ENCODE data around the gene ZDHHC14.
A peak's percentile ranks its signal among the peaks of the same experiment; 100 is the strongest.
"Not testable (repeated sequence)": the region's sequence is repeated elsewhere in the genome, so short reads cannot be mapped to it uniquely, and the experiment has no call there.

Gene ZDHHC14

DNA sequence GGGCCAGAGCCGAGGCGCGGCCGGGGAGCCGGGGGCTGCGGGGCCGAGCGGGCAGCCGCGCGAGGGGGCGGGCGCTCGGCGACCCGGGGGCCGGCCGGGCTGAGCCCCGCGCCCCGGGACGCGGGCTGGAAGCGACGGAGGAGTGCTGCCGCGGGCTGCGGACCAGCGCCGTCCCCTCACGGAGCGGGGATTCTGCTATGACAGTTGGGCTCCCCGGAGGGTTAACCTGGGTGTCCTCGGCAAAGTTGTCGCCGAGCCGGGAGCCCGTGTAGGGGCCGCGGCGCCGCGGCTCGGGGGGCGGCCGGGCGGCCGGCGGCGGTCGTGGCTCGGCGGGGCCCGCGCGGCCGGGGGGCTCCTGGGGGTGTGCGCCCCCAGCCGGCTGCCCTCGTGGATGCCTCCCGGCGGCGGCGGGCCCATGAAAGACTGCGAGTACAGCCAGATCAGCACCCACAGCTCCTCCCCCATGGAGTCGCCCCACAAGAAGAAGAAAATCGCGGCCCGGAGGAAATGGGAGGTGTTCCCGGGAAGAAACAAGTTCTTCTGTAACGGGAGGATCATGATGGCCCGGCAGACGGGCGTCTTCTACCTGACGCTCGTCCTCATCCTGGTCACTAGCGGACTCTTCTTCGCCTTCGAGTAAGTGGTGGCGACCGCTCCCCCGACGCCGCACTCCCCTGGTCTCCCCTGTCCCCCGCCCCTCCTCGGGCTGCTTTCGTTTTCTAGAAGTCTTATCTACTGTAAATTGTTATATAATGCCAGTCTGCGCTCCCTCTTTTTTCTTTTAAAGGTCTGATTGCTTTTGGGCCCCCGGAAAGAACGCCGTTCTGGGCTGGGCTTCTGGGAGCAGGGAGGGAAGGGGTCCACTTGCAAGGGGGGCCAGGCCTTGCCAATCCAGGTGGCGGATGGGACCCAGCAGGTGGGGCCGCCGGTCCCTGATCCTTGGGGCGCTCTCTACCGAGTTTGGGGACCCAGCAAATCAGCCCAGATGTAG, 936 bp downstream of the ZDHHC14 start:
- DNase-seq = peak; percentile 56
- Histone ChIP-seq H3K27ac (peak overlapping the region; percentile 85), H3K4me3 (ENCODE audit: low read depth, low read length) (peak overlapping the region; percentile 83), H3K9me3 (ENCODE audit: severe bottlenecking) (no peaks in the 10 kb centered on the region), H3K36me3 (no peaks in the 10 kb centered on the region), H3K27me3 (ENCODE audit: insufficient read depth, low read depth, severe bottlenecking) (no peaks in the 10 kb centered on the region)
- TF ChIP-seq, protein P1, sequence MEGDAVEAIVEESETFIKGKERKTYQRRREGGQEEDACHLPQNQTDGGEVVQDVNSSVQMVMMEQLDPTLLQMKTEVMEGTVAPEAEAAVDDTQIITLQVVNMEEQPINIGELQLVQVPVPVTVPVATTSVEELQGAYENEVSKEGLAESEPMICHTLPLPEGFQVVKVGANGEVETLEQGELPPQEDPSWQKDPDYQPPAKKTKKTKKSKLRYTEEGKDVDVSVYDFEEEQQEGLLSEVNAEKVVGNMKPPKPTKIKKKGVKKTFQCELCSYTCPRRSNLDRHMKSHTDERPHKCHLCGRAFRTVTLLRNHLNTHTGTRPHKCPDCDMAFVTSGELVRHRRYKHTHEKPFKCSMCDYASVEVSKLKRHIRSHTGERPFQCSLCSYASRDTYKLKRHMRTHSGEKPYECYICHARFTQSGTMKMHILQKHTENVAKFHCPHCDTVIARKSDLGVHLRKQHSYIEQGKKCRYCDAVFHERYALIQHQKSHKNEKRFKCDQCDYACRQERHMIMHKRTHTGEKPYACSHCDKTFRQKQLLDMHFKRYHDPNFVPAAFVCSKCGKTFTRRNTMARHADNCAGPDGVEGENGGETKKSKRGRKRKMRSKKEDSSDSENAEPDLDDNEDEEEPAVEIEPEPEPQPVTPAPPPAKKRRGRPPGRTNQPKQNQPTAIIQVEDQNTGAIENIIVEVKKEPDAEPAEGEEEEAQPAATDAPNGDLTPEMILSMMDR (IDR thresholded peaks at IDR 0.05; ENCODE audit: low read depth, low read length) = 0 out of 2 replicates have a peak, but pooled peaks have one; percentile 24

DNA sequence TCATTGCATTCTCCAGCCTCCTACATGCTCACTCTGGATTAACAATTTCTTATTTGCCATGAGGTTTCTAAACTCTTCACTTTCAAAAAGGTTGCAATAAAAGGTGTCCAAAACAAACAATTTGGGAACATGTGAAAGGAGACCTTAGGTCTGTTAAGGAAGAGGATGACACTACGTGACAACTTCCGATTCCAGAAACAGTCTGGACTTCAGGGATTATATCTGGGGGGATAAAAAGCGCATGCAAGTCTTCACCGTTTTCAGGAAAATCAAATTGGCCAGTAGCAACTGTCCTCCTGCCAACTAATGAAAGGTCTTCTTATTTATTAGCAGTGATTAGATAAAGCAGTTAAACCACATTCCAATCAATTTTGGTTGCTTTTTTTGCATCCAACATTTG, 1.8 kb downstream of the ZDHHC14 start:
- DNase-seq = no peak
- Histone ChIP-seq H3K36me3 (no peaks in the 10 kb centered on the region), H3K27me3 (ENCODE audit: insufficient read depth, low read depth, severe bottlenecking) (no peaks in the 10 kb centered on the region), H3K9me3 (ENCODE audit: severe bottlenecking) (no peaks in the 10 kb centered on the region), H3K4me3 (ENCODE audit: low read depth, low read length) (peak overlapping the region; percentile 83), H3K27ac (no peak overlapping the region)
- TF ChIP-seq, protein P1 (IDR thresholded peaks at IDR 0.05; ENCODE audit: low read depth, low read length) = no peak

DNA sequence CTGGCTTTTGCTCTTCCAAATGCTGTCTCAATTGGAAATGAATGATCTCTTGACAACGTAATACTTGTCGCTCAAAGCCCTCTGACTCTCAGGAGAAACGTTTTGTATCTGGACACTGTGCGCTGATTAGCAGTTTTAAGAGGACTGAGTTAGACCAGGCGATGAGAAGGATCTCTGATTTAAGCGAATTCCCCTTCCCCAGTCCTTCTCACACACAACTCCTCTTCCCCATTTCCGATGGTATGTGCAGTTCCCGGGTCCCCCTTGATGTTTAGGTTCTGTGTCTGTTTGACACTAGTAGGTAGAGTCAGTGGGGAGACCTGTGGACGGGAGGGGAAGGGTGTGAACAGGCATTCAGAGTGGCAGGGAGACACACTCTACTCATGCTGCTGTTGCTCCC, 2.5 kb downstream of the ZDHHC14 start:
- H3K4me3 ChIP-seq (ENCODE audit: low read depth, low read length) = no peak overlapping the region
- no peaks in the 10 kb centered on the region for H3K27me3 ChIP-seq (ENCODE audit: insufficient read depth, low read depth, severe bottlenecking)
- no peak overlapping the region for H3K27ac ChIP-seq
- H3K9me3 ChIP-seq (ENCODE audit: severe bottlenecking) = no peaks in the 10 kb centered on the region
- no peak for DNase-seq
- H3K36me3 ChIP-seq = no peaks in the 10 kb centered on the region
- TF ChIP-seq, protein P1 (IDR thresholded peaks at IDR 0.05; ENCODE audit: low read depth, low read length) = no peak

DNA sequence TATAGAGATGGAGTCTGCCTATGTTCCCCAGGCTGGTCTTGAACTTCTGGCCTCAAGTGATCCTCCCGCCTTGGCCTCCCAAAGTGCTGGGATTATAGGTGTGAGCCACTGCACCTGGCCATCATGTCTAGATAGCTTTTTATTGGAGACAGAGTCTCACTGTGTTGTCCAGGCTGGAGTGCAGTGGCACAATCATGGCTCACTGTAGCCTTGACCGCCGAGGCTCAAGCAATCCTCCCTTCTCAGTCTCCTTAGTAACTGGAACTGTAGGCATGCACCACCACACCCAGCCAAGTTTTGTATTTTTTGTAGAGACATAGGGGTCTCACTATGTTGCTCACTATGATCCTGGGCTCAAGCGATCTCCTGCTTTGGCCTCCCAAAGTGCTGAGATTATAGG, 4.0 kb downstream of the ZDHHC14 start:
- not testable (repeated sequence) for H3K36me3 ChIP-seq

DNA sequence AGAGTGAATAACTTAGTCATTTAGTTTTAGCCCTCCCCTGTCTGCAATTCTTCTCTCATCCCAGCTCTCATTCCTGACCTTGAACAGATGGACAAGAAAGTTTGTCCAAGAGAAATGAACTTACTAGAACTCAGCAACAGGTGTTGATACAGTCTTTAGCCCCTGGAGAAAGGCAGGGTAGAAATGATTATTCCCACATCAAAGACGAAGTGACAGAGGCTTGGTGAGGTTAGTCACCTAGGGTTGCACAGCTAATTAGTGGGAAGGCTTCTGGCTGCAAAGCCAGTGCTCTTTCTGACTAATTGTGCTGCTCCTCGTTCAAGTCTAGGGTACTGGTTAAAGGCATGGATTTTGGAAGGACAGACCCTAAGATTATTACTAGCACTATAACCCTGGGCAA, 4.5 kb downstream of the ZDHHC14 start:
- no peak for DNase-seq
- H3K9me3 ChIP-seq (ENCODE audit: severe bottlenecking) = no peaks in the 10 kb centered on the region
- TF ChIP-seq, protein P1 (IDR thresholded peaks at IDR 0.05; ENCODE audit: low read depth, low read length) = no peak

More for the DNA sequence above, 4.0 kb downstream of the ZDHHC14 start:
- DNase-seq; H3K4me3 ChIP-seq (ENCODE audit: low read depth, low read length); H3K9me3 ChIP-seq (ENCODE audit: severe bottlenecking); H3K27ac ChIP-seq; H3K27me3 ChIP-seq (ENCODE audit: insufficient read depth, low read depth, severe bottlenecking): not testable (repeated sequence)

DNA sequence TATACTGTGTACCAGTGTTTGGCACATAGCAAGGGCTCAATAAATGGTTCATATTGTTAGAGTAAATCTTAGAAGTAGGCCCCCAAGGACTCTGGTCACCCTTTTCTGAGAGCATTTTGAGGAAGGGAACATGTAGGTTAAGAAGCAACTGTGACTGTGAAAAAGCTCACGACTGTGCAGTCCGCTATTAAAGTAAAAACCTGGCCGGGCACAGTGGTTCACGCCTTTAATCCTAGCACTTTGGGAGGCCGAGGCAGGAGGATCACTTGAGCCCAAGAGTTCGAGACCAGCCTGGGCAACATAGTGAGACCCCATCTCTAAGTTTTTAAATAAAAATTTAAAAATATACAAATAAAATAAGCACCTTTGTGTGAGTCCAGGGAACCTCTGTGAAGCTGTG, 5.0 kb downstream of the ZDHHC14 start:
- no peak overlapping the region for H3K4me3 ChIP-seq (ENCODE audit: low read depth, low read length)
- H3K27ac ChIP-seq = no peak overlapping the region
- no peaks in the 10 kb centered on the region; the same call in 1 of the 2 replicates for H3K36me3 ChIP-seq
- TF ChIP-seq, protein P1 (IDR thresholded peaks at IDR 0.05; ENCODE audit: low read depth, low read length) = no peak
- H3K9me3 ChIP-seq (ENCODE audit: severe bottlenecking) = peaks cover 4% of the 10 kb centered on the region
- H3K27me3 ChIP-seq (ENCODE audit: insufficient read depth, low read depth, severe bottlenecking) = no peaks in the 10 kb centered on the region
- DNase-seq = no peak

More for the DNA sequence above, 4.5 kb downstream of the ZDHHC14 start:
- H3K27ac ChIP-seq = no peak overlapping the region
- H3K27me3 ChIP-seq (ENCODE audit: insufficient read depth, low read depth, severe bottlenecking) = no peaks in the 10 kb centered on the region
- H3K36me3 ChIP-seq = no peaks in the 10 kb centered on the region
- no peak overlapping the region for H3K4me3 ChIP-seq (ENCODE audit: low read depth, low read length)
